ENCODE results near the gene CEP57.
"Not testable (repeated sequence)": the region's sequence is repeated elsewhere in the genome, so short reads cannot be mapped to it uniquely, and the experiment has no call there.

The CEP57 gene

GRCh38 chr11:95850137-95850536 is 59.8 kb downstream of the CEP57 start:
- FAIRE-seq: no peak
- DNase-seq (ENCODE audit: insufficient read length, low spot score): no peak

DNA sequence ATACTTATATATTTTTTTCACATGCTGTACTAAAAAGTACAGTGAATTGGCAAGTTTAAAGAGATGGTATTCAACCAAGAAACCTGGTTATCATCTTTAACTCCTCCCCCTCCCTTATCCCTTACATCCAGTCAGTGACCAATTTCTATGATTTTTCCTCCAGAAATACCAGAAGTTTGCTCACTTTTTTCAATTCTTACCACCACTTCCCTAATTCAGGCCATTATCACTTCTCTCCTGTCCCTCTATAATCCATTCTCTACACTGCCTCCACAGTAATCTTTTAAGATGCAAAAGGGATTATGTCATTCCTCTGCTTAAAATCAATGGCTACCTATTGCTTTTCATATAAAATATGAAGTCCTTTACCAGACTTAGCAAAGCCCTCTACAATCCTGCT is 62.8 kb downstream of the CEP57 start:
- no peak for FAIRE-seq
- DNase-seq (ENCODE audit: insufficient read length, low spot score): no peak

DNA sequence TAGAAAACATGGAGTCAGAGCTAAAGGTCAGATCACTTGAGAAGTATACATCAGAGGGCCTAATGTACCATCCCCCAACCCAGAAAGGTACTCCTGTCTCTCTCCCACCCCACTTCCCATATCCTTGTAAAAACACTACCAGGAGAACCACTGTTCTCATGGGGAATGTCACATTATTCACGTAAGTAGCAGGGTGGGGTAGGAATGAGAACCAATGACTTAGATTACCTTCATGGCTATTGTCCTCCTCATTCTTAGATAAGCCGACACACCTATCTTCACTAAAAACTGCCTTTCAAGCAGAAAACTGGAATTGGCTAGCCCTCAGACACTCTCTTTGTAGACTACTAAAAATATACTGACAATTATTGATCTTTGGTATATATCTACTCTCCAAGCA is 63.6 kb downstream of the CEP57 start:
- FAIRE-seq: no peak
- no peak for DNase-seq (ENCODE audit: insufficient read length, low spot score)

DNA sequence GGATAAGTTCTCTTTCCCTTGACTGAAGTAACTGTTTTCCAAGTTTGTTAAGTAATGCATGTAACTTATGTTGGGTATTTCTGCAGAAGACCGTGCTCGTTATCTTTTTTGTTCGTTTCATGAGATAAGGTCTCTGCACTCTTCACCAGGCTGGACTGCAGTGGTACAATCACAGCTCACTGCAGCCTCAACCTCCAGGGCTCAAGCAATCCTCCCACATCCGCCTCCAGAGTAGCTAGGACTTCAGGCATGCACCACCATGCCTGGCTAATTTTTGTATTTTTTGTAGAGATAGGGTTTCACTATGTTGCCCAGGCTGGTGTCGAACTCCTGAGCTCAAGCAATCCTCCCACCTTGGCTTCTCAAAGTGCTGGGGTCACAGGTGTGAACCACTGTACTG is 64.1 kb downstream of the CEP57 start:
- not testable (repeated sequence) for DNase-seq (ENCODE audit: insufficient read length, low spot score); FAIRE-seq

- not testable (repeated sequence) for FAIRE-seq; DNase-seq (ENCODE audit: insufficient read length, low spot score)
Observed at GRCh38 chr11:95860024-95860423, 69.7 kb downstream of the CEP57 start.

DNA sequence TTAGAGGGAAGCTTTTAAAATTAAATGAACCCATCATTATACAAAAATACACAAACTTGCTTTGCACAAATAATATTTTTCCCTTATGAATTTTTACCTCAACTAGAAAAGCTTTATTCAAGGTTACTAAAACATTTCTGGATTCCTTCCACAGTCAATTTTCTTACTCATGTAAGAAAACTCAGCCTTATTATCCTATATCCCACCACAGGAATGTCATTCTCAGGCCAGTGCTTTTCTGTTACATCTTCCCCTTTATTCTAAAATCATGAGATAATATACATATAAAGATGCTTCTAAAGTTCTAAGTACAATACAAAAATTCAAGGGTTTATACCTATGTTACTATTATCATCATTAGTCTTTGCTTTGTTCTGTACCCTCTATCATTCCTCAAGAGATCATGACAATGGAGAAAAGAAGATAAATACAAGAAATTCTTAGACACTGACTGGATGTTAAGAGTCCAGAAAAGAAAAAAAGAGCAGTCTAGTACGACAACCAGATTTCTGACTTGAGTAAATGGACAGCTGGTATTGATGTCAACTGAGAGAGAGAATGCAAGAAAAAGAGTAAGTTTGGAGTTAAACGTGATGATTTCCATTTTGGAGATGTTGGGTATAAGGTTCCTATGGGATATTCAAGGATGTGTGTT is 73.3 kb downstream of the CEP57 start:
- DNase-seq (ENCODE audit: insufficient read length, low spot score): no peak
- no peak for FAIRE-seq

DNA sequence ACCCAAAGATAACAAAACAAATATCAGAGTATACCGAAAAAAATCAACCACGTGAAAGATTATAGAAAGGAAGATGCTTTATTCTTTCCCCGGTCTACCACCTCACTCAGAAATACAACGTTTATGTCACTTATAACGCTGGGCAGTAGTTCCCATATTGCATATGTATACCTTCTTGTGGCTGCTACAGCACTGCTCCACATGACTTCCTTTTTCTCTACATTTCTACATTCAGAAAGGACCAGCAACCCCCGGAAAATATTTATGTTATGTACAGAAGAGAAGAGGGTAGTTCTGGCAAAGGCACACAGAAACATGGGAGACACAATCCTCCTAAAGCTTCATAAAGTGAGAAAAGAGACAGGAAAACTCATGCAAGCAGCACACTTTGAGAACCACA is 76.8 kb downstream of the CEP57 start:
- no peak for FAIRE-seq
- DNase-seq (ENCODE audit: insufficient read length, low spot score): no peak

- FAIRE-seq; DNase-seq (ENCODE audit: insufficient read length, low spot score): not testable (repeated sequence)
Observed at GRCh38 chr11:95870877-95871276, 80.6 kb downstream of the CEP57 start.

GRCh38 chr11:95877291-95877690 is 87.0 kb downstream of the CEP57 start:
- DNase-seq (ENCODE audit: insufficient read length, low spot score) (peak; percentile 6), FAIRE-seq (no peak)
